Measurements from ENCODE around the gene MNX1.

Gene MNX1

GRCh38 chr7:157014635-157015555 lies 4.4 kb upstream of the MNX1 start:
- no peak for DNase-seq

- DNase-seq = no peak
Observed at GRCh38 chr7:157013602-157014549, 3.4 kb upstream of the MNX1 start.

- DNase-seq = no peak
Observed at GRCh38 chr7:157013101-157013500, 2.6 kb upstream of the MNX1 start.

- no peak for DNase-seq
Observed at GRCh38 chr7:157012113-157012547, 1.7 kb upstream of the MNX1 start.

- DNase-seq = no peak
Observed at GRCh38 chr7:157011333-157012112, 1.1 kb upstream of the MNX1 start.

GRCh38 chr7:157009778-157010587 lies 480 bp downstream of the MNX1 start:
- no peak for DNase-seq

GRCh38 chr7:157009170-157009777 lies 1.2 kb downstream of the MNX1 start:
- DNase-seq = no peak

- no peak for DNase-seq
Observed at GRCh38 chr7:157008206-157009169, 2.0 kb downstream of the MNX1 start.

GRCh38 chr7:157007470-157008066 lies 2.9 kb downstream of the MNX1 start:
- DNase-seq = no peak

- DNase-seq = no peak
Observed at GRCh38 chr7:157006829-157007469, 3.5 kb downstream of the MNX1 start.

- DNase-seq = no peak
Observed at GRCh38 chr7:157006205-157006747, 4.2 kb downstream of the MNX1 start.

GRCh38 chr7:157005456-157006204 lies 4.8 kb downstream of the MNX1 start:
- no peak for DNase-seq

GRCh38 chr7:157004521-157005455 lies 5.7 kb downstream of the MNX1 start:
- DNase-seq = no peak

- DNase-seq = no peak
Observed at GRCh38 chr7:157003756-157004520, 6.5 kb downstream of the MNX1 start.

- DNase-seq = no peak
Observed at GRCh38 chr7:157003445-157003755, 7.1 kb downstream of the MNX1 start.

GRCh38 chr7:157002819-157003421 lies 7.5 kb downstream of the MNX1 start:
- no peak for DNase-seq
